Measurements from ENCODE around the gene SCG3. TPM values are rescaled to one million over a fixed set of nuclear protein-coding genes. Genes with fewer than 3 reads are reported as not detected.

The SCG3 gene
- total RNA-seq, 1 donor from 2014 or later: 1.8 TPM

DNA sequence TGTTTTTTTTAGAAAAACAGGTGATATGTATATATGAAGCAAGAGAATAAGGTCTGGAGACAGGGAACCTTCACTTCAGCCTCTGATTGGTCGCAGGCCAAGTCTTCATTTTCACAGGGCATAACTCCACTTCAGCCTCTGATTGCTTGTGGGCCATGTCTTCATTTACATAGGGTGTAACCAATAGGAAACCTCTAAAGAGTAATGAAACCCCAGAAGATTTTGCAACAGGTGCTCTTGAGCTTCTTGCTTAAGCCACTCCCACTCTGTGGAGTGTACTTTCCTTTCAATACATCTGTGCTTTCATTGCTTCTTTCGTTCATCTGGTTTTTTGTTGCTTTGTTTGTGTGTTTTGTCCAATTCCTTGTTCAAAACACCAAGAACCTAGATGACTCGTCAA lies 22.6 kb upstream of the SCG3 start:
- no peaks in the 10 kb centered on the region for H4K20me1 ChIP-seq (ENCODE audit: insufficient read depth, low read length)
- no peak overlapping the region for H3K4me3 ChIP-seq (ENCODE audit: insufficient read depth, low read depth, low read length)
- FAIRE-seq (no peak), DNase-seq (ENCODE audit: low read depth) (no peak)
- TF ChIP-seq, protein P1, sequence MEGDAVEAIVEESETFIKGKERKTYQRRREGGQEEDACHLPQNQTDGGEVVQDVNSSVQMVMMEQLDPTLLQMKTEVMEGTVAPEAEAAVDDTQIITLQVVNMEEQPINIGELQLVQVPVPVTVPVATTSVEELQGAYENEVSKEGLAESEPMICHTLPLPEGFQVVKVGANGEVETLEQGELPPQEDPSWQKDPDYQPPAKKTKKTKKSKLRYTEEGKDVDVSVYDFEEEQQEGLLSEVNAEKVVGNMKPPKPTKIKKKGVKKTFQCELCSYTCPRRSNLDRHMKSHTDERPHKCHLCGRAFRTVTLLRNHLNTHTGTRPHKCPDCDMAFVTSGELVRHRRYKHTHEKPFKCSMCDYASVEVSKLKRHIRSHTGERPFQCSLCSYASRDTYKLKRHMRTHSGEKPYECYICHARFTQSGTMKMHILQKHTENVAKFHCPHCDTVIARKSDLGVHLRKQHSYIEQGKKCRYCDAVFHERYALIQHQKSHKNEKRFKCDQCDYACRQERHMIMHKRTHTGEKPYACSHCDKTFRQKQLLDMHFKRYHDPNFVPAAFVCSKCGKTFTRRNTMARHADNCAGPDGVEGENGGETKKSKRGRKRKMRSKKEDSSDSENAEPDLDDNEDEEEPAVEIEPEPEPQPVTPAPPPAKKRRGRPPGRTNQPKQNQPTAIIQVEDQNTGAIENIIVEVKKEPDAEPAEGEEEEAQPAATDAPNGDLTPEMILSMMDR (IDR thresholded peaks at IDR 0.05; ENCODE audit: insufficient read depth, low read depth, low read length): no peak
- no peaks in the 10 kb centered on the region for H3K4me1 ChIP-seq (ENCODE audit: insufficient read depth, low read length)
- H3K9me3 ChIP-seq (ENCODE audit: insufficient read depth, low read depth, low read length): no peaks in the 10 kb centered on the region
- Mint-ChIP-seq H3K27me3 (ENCODE audit: low read depth, unreplicated experiment) (no peaks in the 10 kb centered on the region), H3K36me3 (ENCODE audit: low read depth, unreplicated experiment) (no peaks in the 10 kb centered on the region), H3K27ac (ENCODE audit: unreplicated experiment) (no peak overlapping the region), H3K4me3 (ENCODE audit: unreplicated experiment) (no peak overlapping the region), H3K9me3 (ENCODE audit: unreplicated experiment) (peaks cover 1% of the 10 kb centered on the region), H3K4me1 (ENCODE audit: low read depth, unreplicated experiment) (no peaks in the 10 kb centered on the region)
- no peaks in the 10 kb centered on the region for H3K27me3 ChIP-seq (ENCODE audit: insufficient read depth, low read length)
- H2AFZ ChIP-seq (ENCODE audit: low read depth, low read length): no peak overlapping the region
- no peak overlapping the region for H3K4me2 ChIP-seq (ENCODE audit: low read length)
- no peak overlapping the region for H3K9ac ChIP-seq (ENCODE audit: low read length)
- no peak overlapping the region for H3K27ac ChIP-seq (ENCODE audit: low read depth, low read length)
- H3K36me3 ChIP-seq (ENCODE audit: insufficient read depth, low read length): no peaks in the 10 kb centered on the region
- no peaks in the 10 kb centered on the region for H3K79me2 ChIP-seq (ENCODE audit: insufficient read depth, low read length)

GRCh38 chr15:51661072-51661471 lies 20.2 kb upstream of the SCG3 start:
- H3K27ac ChIP-seq (ENCODE audit: low read depth, low read length): no peak overlapping the region
- FAIRE-seq (no peak), DNase-seq (ENCODE audit: low read depth) (no peak)
- no peaks in the 10 kb centered on the region for H3K36me3 Mint-ChIP-seq (ENCODE audit: low read depth, unreplicated experiment)
- no peak overlapping the region for H3K27ac Mint-ChIP-seq (ENCODE audit: unreplicated experiment)
- peaks cover 1% of the 10 kb centered on the region for H3K9me3 Mint-ChIP-seq (ENCODE audit: unreplicated experiment)
- H3K4me3 Mint-ChIP-seq (ENCODE audit: unreplicated experiment): no peak overlapping the region
- H4K20me1 ChIP-seq (ENCODE audit: insufficient read depth, low read length): no peaks in the 10 kb centered on the region
- H3K27me3 Mint-ChIP-seq (ENCODE audit: low read depth, unreplicated experiment): no peaks in the 10 kb centered on the region
- H3K4me1 Mint-ChIP-seq (ENCODE audit: low read depth, unreplicated experiment): no peaks in the 10 kb centered on the region
- H3K36me3 ChIP-seq (ENCODE audit: insufficient read depth, low read length): no peaks in the 10 kb centered on the region
- no peaks in the 10 kb centered on the region for H3K79me2 ChIP-seq (ENCODE audit: insufficient read depth, low read length)
- no peak for TF ChIP-seq EZH2 (IDR thresholded peaks at IDR 0.05; ENCODE audit: insufficient read depth, low read length)
- TF ChIP-seq, protein P1 (IDR thresholded peaks at IDR 0.05; ENCODE audit: insufficient read depth, low read depth, low read length): no peak
- H3K9ac ChIP-seq (ENCODE audit: low read length): no peak overlapping the region
- no peaks in the 10 kb centered on the region for H3K4me1 ChIP-seq (ENCODE audit: insufficient read depth, low read length)
- no peaks in the 10 kb centered on the region for H3K9me3 ChIP-seq (ENCODE audit: insufficient read depth, low read depth, low read length)
- peaks cover 2% of the 10 kb centered on the region for H3K27me3 ChIP-seq (ENCODE audit: insufficient read depth, low read length)
- no peak overlapping the region for H2AFZ ChIP-seq (ENCODE audit: low read depth, low read length)
- no peak overlapping the region for H3K4me2 ChIP-seq (ENCODE audit: low read length)
- no peak overlapping the region for H3K4me3 ChIP-seq (ENCODE audit: insufficient read depth, low read depth, low read length)

- Mint-ChIP-seq H3K36me3 (ENCODE audit: low read depth, unreplicated experiment) (no peaks in the 10 kb centered on the region), H3K4me3 (ENCODE audit: unreplicated experiment) (no peak overlapping the region), H3K9me3 (ENCODE audit: unreplicated experiment) (peaks cover 1% of the 10 kb centered on the region), H3K27me3 (ENCODE audit: low read depth, unreplicated experiment) (no peaks in the 10 kb centered on the region), H3K27ac (ENCODE audit: unreplicated experiment) (no peak overlapping the region), H3K4me1 (ENCODE audit: low read depth, unreplicated experiment) (peaks cover 4% of the 10 kb centered on the region)
- H3K9ac ChIP-seq (ENCODE audit: low read length): no peak overlapping the region
- H3K79me2 ChIP-seq (ENCODE audit: insufficient read depth, low read length): no peaks in the 10 kb centered on the region
- peaks cover 4% of the 10 kb centered on the region for H3K27me3 ChIP-seq (ENCODE audit: insufficient read depth, low read length)
- no peak for DNase-seq (ENCODE audit: low read depth)
- H4K20me1 ChIP-seq (ENCODE audit: insufficient read depth, low read length): no peaks in the 10 kb centered on the region
- TF ChIP-seq EZH2 (IDR thresholded peaks at IDR 0.05; ENCODE audit: insufficient read depth, low read length): no peak
- TF ChIP-seq, protein P1 (IDR thresholded peaks at IDR 0.05; ENCODE audit: insufficient read depth, low read depth, low read length): no peak
- no peaks in the 10 kb centered on the region for H3K9me3 ChIP-seq (ENCODE audit: insufficient read depth, low read depth, low read length)
- no peak for FAIRE-seq
- no peak overlapping the region for H3K4me2 ChIP-seq (ENCODE audit: low read length)
- H3K4me1 ChIP-seq (ENCODE audit: insufficient read depth, low read length): no peaks in the 10 kb centered on the region
- H3K4me3 ChIP-seq (ENCODE audit: insufficient read depth, low read depth, low read length): no peak overlapping the region
- no peak overlapping the region for H2AFZ ChIP-seq (ENCODE audit: low read depth, low read length)
- H3K27ac ChIP-seq (ENCODE audit: low read depth, low read length): no peak overlapping the region
- H3K36me3 ChIP-seq (ENCODE audit: insufficient read depth, low read length): no peaks in the 10 kb centered on the region
These were observed 13.8 kb upstream of the SCG3 start for GRCh38 chr15:51667478-51667877.

Measured in astrocyte (in vitro differentiated cells and primary cell).